Kidney epithelial cell (primary cell): ENCODE results near the gene CES3. TPM values are rescaled to one million over a fixed set of nuclear protein-coding genes. Genes with fewer than 3 reads are reported as not detected.

ENCODE experiments used
- DNase-seq: peaks from one replicate; pipeline ENCODE4 v3.0.0-alpha.2; 2010; ENCODE audit warnings: low read depth
- H3K27me3 ChIP-seq: 2 replicates; pipeline ENCODE4 v1.6.0; 2011; ENCODE audit warnings: low read length; ENCODE audit not compliant: control insufficient read depth, insufficient read depth
- H3K36me3 ChIP-seq: 2 replicates; pipeline ENCODE4 v1.5.1; 2011; ENCODE audit warnings: low read length; ENCODE audit not compliant: control insufficient read depth, insufficient read depth
- H3K4me3 ChIP-seq: 2 replicates; pipeline ENCODE4 v1.5.1; 2011; ENCODE audit warnings: low read depth, mild to moderate bottlenecking, control low read depth, low read length
- CTCF ChIP-seq: IDR thresholded peaks from 2 replicates; pipeline ENCODE4 v1.5.1; 2011; ENCODE audit warnings: mild to moderate bottlenecking, moderate library complexity, low read length, control low read depth, inconsistent platforms; ENCODE audit not compliant: insufficient read depth, poor library complexity, severe bottlenecking
- total RNA-seq: library from RNA; depleted of rRNA; stranded (reverse); fragments of >200 nt; gene quantifications from 2 replicates; pipeline ENCODE4 v1.2.3, GENCODE V29; 2015

Gene CES3
- total RNA-seq, 1 donor from 2014 or later = not detected

DNA sequence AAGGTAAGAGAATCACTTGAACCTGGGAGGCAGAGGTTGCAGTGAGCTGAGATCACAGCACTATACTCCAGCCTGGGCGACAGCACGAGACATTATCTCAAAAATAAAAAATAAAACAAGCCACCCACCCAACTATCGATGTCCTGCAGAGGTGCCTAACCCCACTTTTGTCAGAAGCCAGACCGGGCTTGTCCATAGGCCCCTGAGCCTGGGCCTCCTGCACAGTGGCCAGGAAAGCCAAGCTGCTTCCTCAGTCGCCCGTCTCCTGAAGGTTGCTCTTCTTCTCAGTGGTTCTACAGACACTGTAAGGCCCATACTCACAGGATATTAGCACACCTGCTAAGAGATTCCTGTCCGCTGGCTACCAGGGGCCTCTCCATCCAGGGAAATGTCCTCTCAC is 14.5 kb upstream of the CES3 start:
- no peak for DNase-seq
- Histone ChIP-seq H3K4me3 (no peak overlapping the region), H3K36me3 (no peaks in the 10 kb centered on the region), H3K27me3 (peaks cover 17% of the 10 kb centered on the region)
- no peak for TF ChIP-seq CTCF

- DNase-seq = no peak
Measured at GRCh38 chr16:66946974-66947301, 14.1 kb upstream of the CES3 start.

GRCh38 chr16:66947302-66948065 is 13.6 kb upstream of the CES3 start:
- peak; percentile 82 for TF ChIP-seq CTCF
- H3K36me3 ChIP-seq = no peaks in the 10 kb centered on the region
- no peak for DNase-seq

More at GRCh38 chr16:66946974-66947301, 14.1 kb upstream of the CES3 start:
- Histone ChIP-seq H3K27me3 (peaks cover 17% of the 10 kb centered on the region), H3K36me3 (no peaks in the 10 kb centered on the region), H3K4me3 (no peak overlapping the region)
- no peak for TF ChIP-seq CTCF

GRCh38 chr16:66948134-66948836 is 12.8 kb upstream of the CES3 start:
- Histone ChIP-seq H3K27me3 (peaks cover 17% of the 10 kb centered on the region), H3K36me3 (no peaks in the 10 kb centered on the region), H3K4me3 (peak overlapping the region; percentile 15)
- TF ChIP-seq CTCF = no peak
- no peak for DNase-seq

More at GRCh38 chr16:66947302-66948065, 13.6 kb upstream of the CES3 start:
- H3K4me3 ChIP-seq = peak overlapping the region; percentile 15
- peaks cover 17% of the 10 kb centered on the region for H3K27me3 ChIP-seq

- no peak for DNase-seq
- Histone ChIP-seq H3K27me3 (peaks cover 17% of the 10 kb centered on the region), H3K36me3 (no peaks in the 10 kb centered on the region), H3K4me3 (no peak overlapping the region)
- no peak for TF ChIP-seq CTCF
Measured at GRCh38 chr16:66948837-66949225, 12.2 kb upstream of the CES3 start.
